Activated naive CD4-positive, alpha-beta T cell treated with anti-CD3 and anti-CD28 coated beads, Interleukin-2, amount 50 U/mL, for 72 hours (primary cell): ENCODE results near the gene SCFD2. TPM values are rescaled to one million over a fixed set of nuclear protein-coding genes. Genes with fewer than 3 reads are reported as not detected.
"Not testable (repeated sequence)": the region's sequence is repeated elsewhere in the genome, so short reads cannot be mapped to it uniquely, and the experiment has no call there.

Experiments
- ATAC-seq, 2 donors: fragments of 150-1000 bp; cut with Tn5 transposase; 2 replicates each; pipeline ENCODE4 v1.10.0; 2021; ENCODE audit warnings: mild to moderate bottlenecking in 2 of 2, moderate library complexity in 2 of 2
- DNase-seq, 2 donors: peaks; one replicate each; pipeline ENCODE4 v3.0.0; 2021 to 2022; ENCODE audit warnings: low spot score in 2 of 2
- H3K27ac Mint-ChIP-seq, 2 donors: one replicate each; pipeline ENCODE4 v1.8.0; 2022; ENCODE audit warnings: mild to moderate bottlenecking in 2 of 2, mixed read lengths in 2 of 2
- H3K36me3 Mint-ChIP-seq, 2 donors: one replicate each; pipeline ENCODE4 v1.8.0; 2022; ENCODE audit warnings: mixed read lengths in 2 of 2
- H3K9me3 Mint-ChIP-seq, 2 donors: one replicate each; pipeline ENCODE4 v1.8.0; 2022; ENCODE audit warnings: mixed read lengths in 2 of 2
- total RNA-seq, 2 donors: library from RNA; stranded (reverse); gene quantifications; one replicate each; pipeline ENCODE4 v1.2.3, GENCODE V29; 2022

SCFD2 gene
- total RNA-seq, 2 donors from 2014 or later = 15.6 to 29.1 TPM

GRCh38 chr4:53151489-53151788 is 214.4 kb downstream of the SCFD2 start:
- Mint-ChIP-seq H3K9me3 (peaks cover 4 to 9% of the 10 kb centered on the region in 2 donors), H3K36me3 (peaks cover 20 to 29% of the 10 kb centered on the region in 2 donors)

GRCh38 chr4:53150631-53151488 is 215.0 kb downstream of the SCFD2 start:
- no peak for ATAC-seq
- DNase-seq = no peak
- Mint-ChIP-seq H3K9me3 (peaks cover 4 to 9% of the 10 kb centered on the region in 2 donors), H3K27ac (no peak overlapping the region), H3K36me3 (peaks cover 20 to 29% of the 10 kb centered on the region in 2 donors)

More at GRCh38 chr4:53151489-53151788, 214.4 kb downstream of the SCFD2 start:
- no peak overlapping the region for H3K27ac Mint-ChIP-seq
- DNase-seq = no peak
- ATAC-seq = no peak

DNA sequence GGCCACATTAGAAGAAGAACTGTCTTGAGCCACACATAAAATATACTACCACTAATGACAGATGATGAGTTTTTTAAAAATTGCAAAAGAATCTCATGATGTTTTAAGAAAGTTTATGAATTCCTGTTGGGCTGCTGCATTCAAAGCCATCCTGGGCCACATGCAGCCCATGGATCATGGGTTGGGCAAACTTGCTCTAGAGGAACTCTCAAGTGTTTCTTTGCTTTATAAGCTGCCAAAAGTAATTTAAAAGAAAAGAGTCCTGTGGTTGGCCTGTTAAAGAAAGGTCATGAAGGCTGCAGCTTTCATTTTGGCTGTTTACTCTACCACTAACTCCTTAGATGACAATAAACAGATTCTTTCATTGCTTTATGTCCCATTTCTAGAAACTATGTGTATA is 218.2 kb downstream of the SCFD2 start:
- DNase-seq = no peak
- Mint-ChIP-seq H3K36me3 (peaks cover 4 to 12% of the 10 kb centered on the region in 2 donors), H3K9me3 (no peaks in the 10 kb centered on the region), H3K27ac (no peak overlapping the region)
- no peak for ATAC-seq

DNA sequence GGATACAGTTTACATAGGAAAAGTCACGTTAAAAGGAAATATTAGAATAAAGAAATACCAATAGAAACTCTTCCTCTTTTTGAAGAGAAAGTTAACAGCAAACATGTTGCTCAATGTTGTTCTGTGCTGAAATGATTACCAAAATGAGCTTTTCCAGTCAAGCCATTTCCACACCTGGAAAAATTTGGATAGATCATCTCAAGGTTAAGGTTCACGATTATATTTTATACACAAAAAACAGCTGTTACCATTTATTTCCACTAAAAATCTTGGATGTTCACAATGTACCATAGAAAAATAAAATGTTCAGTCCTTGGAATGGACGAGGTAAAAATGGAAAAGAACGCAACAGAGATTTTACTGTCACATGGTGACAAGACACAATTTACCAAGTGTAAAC is 218.7 kb downstream of the SCFD2 start:
- H3K27ac Mint-ChIP-seq = no peak overlapping the region
- H3K36me3 Mint-ChIP-seq = peaks cover 4 to 11% of the 10 kb centered on the region in 2 donors

GRCh38 chr4:53141308-53141707 is 224.6 kb downstream of the SCFD2 start:
- peak in 1 of 2 donors; percentile 59 for ATAC-seq
- Mint-ChIP-seq H3K36me3 (peaks cover 9 to 40% of the 10 kb centered on the region in 2 donors), H3K27ac (peak overlapping the region in 1 of 2 donors; percentile 27), H3K9me3 (no peaks in the 10 kb centered on the region)
- no peak for DNase-seq

More for the DNA sequence above, 218.7 kb downstream of the SCFD2 start:
- H3K9me3 Mint-ChIP-seq = no peaks in the 10 kb centered on the region
- no peak for DNase-seq
- ATAC-seq = no peak

- peaks cover 4 to 50% of the 10 kb centered on the region in 2 donors for H3K36me3 Mint-ChIP-seq
- ATAC-seq, H3K27ac Mint-ChIP-seq, H3K9me3 Mint-ChIP-seq, DNase-seq: not testable (repeated sequence)
These were observed 226.6 kb downstream of the SCFD2 start for GRCh38 chr4:53139256-53139655.

GRCh38 chr4:53137468-53137867 is 228.4 kb downstream of the SCFD2 start:
- no peaks in the 10 kb centered on the region for H3K9me3 Mint-ChIP-seq
- ATAC-seq = peak in 1 of 2 donors; percentile 55
- H3K36me3 Mint-ChIP-seq = peaks cover 13 to 66% of the 10 kb centered on the region in 2 donors
- H3K27ac Mint-ChIP-seq = peak overlapping the region in 1 of 2 donors; percentile 88
- DNase-seq = no peak

DNA sequence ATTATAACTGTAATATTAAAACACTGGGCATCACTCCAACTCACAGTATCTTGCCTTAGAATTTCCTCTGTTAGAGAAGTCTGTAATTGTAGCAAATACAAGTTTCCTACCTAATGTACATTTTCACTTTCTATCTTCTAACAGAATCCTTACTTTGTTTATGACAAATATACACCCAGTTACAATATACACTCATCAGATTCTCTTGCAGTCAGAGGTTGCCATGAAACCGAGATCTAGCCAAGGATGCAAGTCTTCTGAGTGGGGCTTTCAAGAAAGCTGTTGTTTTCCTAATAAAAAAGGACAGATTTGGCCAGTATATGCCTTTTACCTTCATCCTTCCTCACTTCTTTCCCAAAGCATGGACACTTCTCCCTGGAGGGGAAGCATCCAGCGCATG is 228.9 kb downstream of the SCFD2 start:
- Mint-ChIP-seq H3K27ac (peak overlapping the region in 1 of 2 donors; percentile 88), H3K9me3 (no peaks in the 10 kb centered on the region), H3K36me3 (peaks cover 12 to 62% of the 10 kb centered on the region in 2 donors)
- ATAC-seq (peak in 1 of 2 donors; percentile 66), DNase-seq (no peak)

GRCh38 chr4:53132132-53132891 is 233.5 kb downstream of the SCFD2 start:
- ATAC-seq (peak; percentile 89 to 91), DNase-seq (peak in 1 of 2 donors; percentile 36)
- H3K36me3 Mint-ChIP-seq = peaks cover 10 to 55% of the 10 kb centered on the region in 2 donors
- H3K27ac Mint-ChIP-seq = peak overlapping the region; percentile 86 to 100
- H3K9me3 Mint-ChIP-seq = peaks cover 0 to 6% of the 10 kb centered on the region in 2 donors

DNA sequence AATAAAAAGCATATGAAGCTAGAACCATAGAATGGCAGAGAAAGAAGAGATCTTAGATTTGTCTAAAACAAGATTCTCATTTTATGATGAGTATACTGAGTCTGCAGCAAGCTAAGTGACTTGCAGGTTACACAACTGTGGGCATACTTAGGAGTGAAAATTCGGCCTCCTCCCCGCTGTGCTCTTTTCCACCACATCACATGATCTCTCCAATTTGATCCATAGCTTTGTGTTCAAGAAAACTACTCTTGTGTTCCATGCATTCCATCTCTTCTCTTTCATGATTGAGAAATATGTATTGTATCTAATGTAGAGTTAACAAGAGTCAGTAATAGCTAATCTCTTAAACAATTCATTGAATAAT is 234.3 kb downstream of the SCFD2 start:
- peaks cover 10 to 50% of the 10 kb centered on the region in 2 donors for H3K36me3 Mint-ChIP-seq
- H3K9me3 Mint-ChIP-seq = peaks cover 0 to 6% of the 10 kb centered on the region in 2 donors
- no peak for DNase-seq
- ATAC-seq = no peak
- peak overlapping the region in 1 of 2 donors; percentile 100 for H3K27ac Mint-ChIP-seq

GRCh38 chr4:53130896-53131561 is 234.8 kb downstream of the SCFD2 start:
- Mint-ChIP-seq H3K36me3 (peaks cover 10 to 51% of the 10 kb centered on the region in 2 donors), H3K9me3 (peaks cover 1 to 8% of the 10 kb centered on the region in 2 donors), H3K27ac (peak overlapping the region; percentile 48 to 100)
- DNase-seq (no peak), ATAC-seq (peak in 1 of 2 donors; percentile 25)

DNA sequence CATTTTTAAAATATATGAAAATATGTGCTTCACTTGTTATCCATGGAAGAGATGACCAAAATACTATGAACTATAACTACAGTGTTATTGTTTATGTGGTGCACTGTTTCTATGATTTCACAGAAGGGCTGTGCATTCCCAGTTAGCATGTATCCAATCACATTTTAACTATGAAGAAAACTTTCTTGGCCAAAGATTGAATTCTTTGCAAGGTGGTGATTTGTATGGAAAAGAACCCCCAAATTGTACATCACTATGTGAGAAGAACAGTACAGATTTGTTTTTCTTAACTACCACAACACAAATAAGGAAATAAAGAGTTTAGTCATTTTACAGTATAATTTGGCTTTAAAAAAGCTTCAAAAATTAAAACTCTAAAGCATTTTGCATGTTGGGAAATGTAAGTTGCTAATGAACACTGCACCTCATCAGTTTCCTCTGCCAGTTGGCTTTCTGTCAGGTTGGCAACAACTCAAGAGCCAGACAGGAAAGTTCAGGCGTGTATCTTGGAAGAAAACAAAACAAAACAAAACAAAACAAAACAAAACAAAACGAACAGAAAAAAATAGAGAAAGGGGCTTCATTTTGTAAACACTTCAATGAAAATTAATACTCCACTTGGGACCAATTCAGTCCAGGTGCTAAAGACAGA is 237.0 kb downstream of the SCFD2 start:
- H3K36me3 Mint-ChIP-seq = peaks cover 12 to 43% of the 10 kb centered on the region in 2 donors
- DNase-seq = no peak
- no peak for ATAC-seq
- no peak overlapping the region for H3K27ac Mint-ChIP-seq
- H3K9me3 Mint-ChIP-seq = peaks cover 3 to 12% of the 10 kb centered on the region in 2 donors

- DNase-seq = no peak
- H3K9me3 Mint-ChIP-seq = peaks cover 3 to 12% of the 10 kb centered on the region in 2 donors
These were observed 237.6 kb downstream of the SCFD2 start for GRCh38 chr4:53128231-53128630.

DNA sequence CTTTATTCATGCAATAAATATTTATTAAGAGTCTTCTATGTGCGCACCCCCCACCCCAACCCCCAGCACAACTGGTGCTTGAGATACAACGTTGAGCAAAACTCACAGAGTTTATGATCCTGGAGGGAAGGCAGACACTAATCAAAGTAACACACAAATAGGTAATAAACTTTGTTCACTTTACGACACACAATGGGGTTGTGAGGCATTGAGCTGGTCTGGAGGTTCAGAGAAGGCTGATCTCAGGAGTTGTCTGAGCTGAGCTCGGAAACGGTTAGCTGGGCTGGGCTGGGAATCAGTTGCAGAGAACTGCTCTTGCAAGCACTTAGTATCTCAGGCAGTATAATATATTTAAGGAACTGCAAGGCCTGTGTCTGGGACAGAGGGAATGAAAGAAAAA is 238.5 kb downstream of the SCFD2 start:
- H3K27ac Mint-ChIP-seq = no peak overlapping the region
- no peak for ATAC-seq
- peaks cover 5 to 29% of the 10 kb centered on the region in 2 donors for H3K36me3 Mint-ChIP-seq

More at GRCh38 chr4:53128231-53128630, 237.6 kb downstream of the SCFD2 start:
- H3K36me3 Mint-ChIP-seq = peaks cover 9 to 37% of the 10 kb centered on the region in 2 donors
- ATAC-seq = no peak
- H3K27ac Mint-ChIP-seq = no peak overlapping the region

GRCh38 chr4:53126099-53126498 is 239.8 kb downstream of the SCFD2 start:
- Mint-ChIP-seq H3K36me3 (peaks cover 5 to 21% of the 10 kb centered on the region in 2 donors), H3K9me3 (peaks cover 3 to 7% of the 10 kb centered on the region in 2 donors), H3K27ac (no peak overlapping the region)
- DNase-seq (no peak), ATAC-seq (no peak)

More for the DNA sequence above, 238.5 kb downstream of the SCFD2 start:
- H3K9me3 Mint-ChIP-seq = peaks cover 3 to 12% of the 10 kb centered on the region in 2 donors
- no peak for DNase-seq

- peaks cover 5 to 13% of the 10 kb centered on the region in 2 donors for H3K36me3 Mint-ChIP-seq
These were observed 242.0 kb downstream of the SCFD2 start for GRCh38 chr4:53123819-53124218.

More at GRCh38 chr4:53123819-53124218, 242.0 kb downstream of the SCFD2 start:
- peaks cover 3 to 6% of the 10 kb centered on the region in 2 donors for H3K9me3 Mint-ChIP-seq
- H3K27ac Mint-ChIP-seq = no peak overlapping the region
- DNase-seq (no peak), ATAC-seq (no peak)
